Measurements from ENCODE around the gene TROAP. TPM values are rescaled to one million over a fixed set of nuclear protein-coding genes. Genes with fewer than 3 reads are reported as not detected.

Gene TROAP
- total RNA-seq, 1 experiment from 2014 or later, result 75.3 TPM

- H3K4me1 ChIP-seq (ENCODE audit: insufficient read depth, low read length), result no peaks in the 10 kb centered on the region
- H3K27me3 Mint-ChIP-seq (ENCODE audit: low read depth), result peaks cover 72% of the 10 kb centered on the region
These were observed 26.2 kb downstream of the TROAP start for GRCh38 chr12:49349266-49349665.

More at GRCh38 chr12:49349266-49349665, 26.2 kb downstream of the TROAP start:
- Histone ChIP-seq H3K4ac (ENCODE audit: low read depth, low read length) (no peak overlapping the region), H2BK120ac (ENCODE audit: low read depth, low read length, poor library complexity, severe bottlenecking) (no peak overlapping the region), H3K14ac (ENCODE audit: insufficient read depth, low read length) (no peak overlapping the region), H2BK5ac (ENCODE audit: insufficient read length, low read length) (no peak overlapping the region), H2BK15ac (ENCODE audit: low read depth, low read length) (no peak overlapping the region), H4K20me1 (ENCODE audit: control insufficient read depth, insufficient read depth, insufficient read length) (no peaks in the 10 kb centered on the region), H3K23ac (ENCODE audit: insufficient read length, low read depth, low read length) (no peak overlapping the region), H4K8ac (replicated peaks; ENCODE audit: insufficient read length, low read depth, low read length) (no peak overlapping the region), H4K91ac (ENCODE audit: insufficient read length, low read depth, low read length) (no peak overlapping the region), H3K56ac (ENCODE audit: insufficient read length, low read depth, low read length) (no peak overlapping the region), H3T11ph (ENCODE audit: low read length) (no peak overlapping the region), H2BK12ac (ENCODE audit: insufficient read length, low read depth, low read length) (no peak overlapping the region), H3K9me3 (ENCODE audit: control insufficient read depth, low read depth, low read length) (no peaks in the 10 kb centered on the region), H3K79me2 (ENCODE audit: insufficient read depth, low read length) (no peaks in the 10 kb centered on the region), H3K9ac (ENCODE audit: extremely low read depth, insufficient read length, low read length) (no peak overlapping the region), H3K27ac (ENCODE audit: insufficient read length, low read depth, low read length) (no peak overlapping the region), H3K4me2 (ENCODE audit: insufficient read depth, insufficient read length, low read length) (no peak overlapping the region), H3K18ac (ENCODE audit: insufficient read length, low read depth, low read length) (no peak overlapping the region), H2AK5ac (ENCODE audit: insufficient read length, low read length) (no peak overlapping the region), H2BK20ac (ENCODE audit: low read depth, low read length, poor library complexity, severe bottlenecking) (no peak overlapping the region), H3K23me2 (ENCODE audit: insufficient read length, low read depth, low read length, poor library complexity, severe bottlenecking) (peaks cover 21% of the 10 kb centered on the region), H2AFZ (ENCODE audit: low read length) (no peak overlapping the region), H4K5ac (ENCODE audit: insufficient read length, low read depth, low read length) (no peak overlapping the region), H3K27me3 (ENCODE audit: insufficient read depth, low read length) (peaks cover 43% of the 10 kb centered on the region), H3K79me1 (ENCODE audit: insufficient read depth, low read depth, low read length, poor library complexity, severe bottlenecking) (no peaks in the 10 kb centered on the region)
- no CpG with 5 or more reads among the region's 11 CpGs for WGBS (ENCODE audit: extremely low coverage, insufficient read length, low lambda C conversion rate)
- Mint-ChIP-seq H3K9me3 (peaks cover 0 to under 1% of the 10 kb centered on the region in 2 experiments; a peak in 1 of 5 replicates), H3K4me1 (peaks cover 20 to 27% of the 10 kb centered on the region in 2 experiments), H3K27ac (no peak overlapping the region), H3K36me3 (ENCODE audit: insufficient read depth in 1 of 3, low read depth in 3 of 3) (no peaks in the 10 kb centered on the region; a peak in 1 of 7 replicates), H3K4me3 (no peak overlapping the region)
- no peak for TF ChIP-seq CTCF (conservative IDR thresholded peaks at IDR 0.05)
- DNase-seq, result no peak

Data from H9 (cell line).